ENCODE results near the gene ERFL.

Gene ERFL

DNA sequence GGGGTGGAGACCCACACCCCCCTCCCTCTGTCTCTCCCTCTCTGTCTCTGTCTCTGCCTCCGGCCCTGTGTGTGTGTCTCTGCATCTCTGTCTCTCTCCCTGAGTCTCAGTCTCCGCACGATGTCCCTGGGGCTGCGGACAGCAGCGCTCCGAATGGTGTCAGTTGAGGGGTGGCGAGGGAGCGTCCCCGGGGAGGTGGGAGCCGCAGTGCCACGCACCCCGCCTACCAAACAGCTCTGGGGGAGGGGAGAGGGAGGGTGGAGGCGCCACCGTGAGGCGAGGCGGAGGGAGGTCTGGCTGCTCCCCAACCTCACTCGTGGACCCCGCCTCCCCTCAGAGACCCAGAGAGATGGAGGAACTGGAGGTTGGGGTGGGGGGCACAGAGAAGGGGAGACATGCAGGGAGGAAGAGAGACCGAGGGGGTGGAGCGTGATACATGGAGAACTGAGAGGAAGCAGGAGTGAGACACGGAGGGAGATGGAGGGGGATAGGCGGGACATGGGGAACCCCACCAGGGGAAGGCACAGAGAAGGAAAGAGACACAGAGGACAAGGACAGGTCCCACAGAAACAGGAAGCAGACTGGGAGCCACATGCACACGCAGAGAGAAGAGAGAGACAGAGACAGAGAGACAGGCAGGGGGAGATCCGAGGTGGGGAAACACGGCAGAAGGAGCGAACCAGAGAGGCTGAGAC, 7.2 kb downstream of the ERFL start:
- H3K9ac ChIP-seq (ENCODE audit: low read depth, low read length) = no peak overlapping the region
- H3K4me1 ChIP-seq (ENCODE audit: insufficient read depth, low read length) = no peaks in the 10 kb centered on the region
- no peak for TF ChIP-seq EZH2 (IDR thresholded peaks at IDR 0.05; ENCODE audit: borderline replicate concordance, low read depth, low read length, severe bottlenecking)
- TF ChIP-seq, protein P1, sequence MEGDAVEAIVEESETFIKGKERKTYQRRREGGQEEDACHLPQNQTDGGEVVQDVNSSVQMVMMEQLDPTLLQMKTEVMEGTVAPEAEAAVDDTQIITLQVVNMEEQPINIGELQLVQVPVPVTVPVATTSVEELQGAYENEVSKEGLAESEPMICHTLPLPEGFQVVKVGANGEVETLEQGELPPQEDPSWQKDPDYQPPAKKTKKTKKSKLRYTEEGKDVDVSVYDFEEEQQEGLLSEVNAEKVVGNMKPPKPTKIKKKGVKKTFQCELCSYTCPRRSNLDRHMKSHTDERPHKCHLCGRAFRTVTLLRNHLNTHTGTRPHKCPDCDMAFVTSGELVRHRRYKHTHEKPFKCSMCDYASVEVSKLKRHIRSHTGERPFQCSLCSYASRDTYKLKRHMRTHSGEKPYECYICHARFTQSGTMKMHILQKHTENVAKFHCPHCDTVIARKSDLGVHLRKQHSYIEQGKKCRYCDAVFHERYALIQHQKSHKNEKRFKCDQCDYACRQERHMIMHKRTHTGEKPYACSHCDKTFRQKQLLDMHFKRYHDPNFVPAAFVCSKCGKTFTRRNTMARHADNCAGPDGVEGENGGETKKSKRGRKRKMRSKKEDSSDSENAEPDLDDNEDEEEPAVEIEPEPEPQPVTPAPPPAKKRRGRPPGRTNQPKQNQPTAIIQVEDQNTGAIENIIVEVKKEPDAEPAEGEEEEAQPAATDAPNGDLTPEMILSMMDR (IDR thresholded peaks at IDR 0.05; ENCODE audit: borderline replicate concordance, extremely low read depth, low read length, poor library complexity, severe bottlenecking) = no peak
- H3K27ac ChIP-seq (ENCODE audit: low read length) = no peak overlapping the region
- no peaks in the 10 kb centered on the region for H3K27me3 ChIP-seq (ENCODE audit: insufficient read depth, low read length, poor library complexity)
- H3K4me2 ChIP-seq (ENCODE audit: insufficient read depth, low read length) = no peak overlapping the region
- H4K20me1 ChIP-seq (ENCODE audit: insufficient read depth, low read length) = peaks cover 18% of the 10 kb centered on the region; the same call in 1 of the 2 replicates
- ATAC-seq (ENCODE audit: insufficient read depth, low read depth) = no peak
- H3K4me3 ChIP-seq (ENCODE audit: low read depth in 1 of 2, low read length in 2 of 2) = no peak overlapping the region
- no peak overlapping the region for H2AFZ ChIP-seq (ENCODE audit: low read depth, low read length)
- H3K36me3 ChIP-seq (ENCODE audit: insufficient read depth, low read length) = peaks cover 8% of the 10 kb centered on the region
- H3K9me3 ChIP-seq (ENCODE audit: insufficient read depth, low read length, severe bottlenecking) = no peaks in the 10 kb centered on the region
- H3K79me2 ChIP-seq (ENCODE audit: insufficient read depth, low read length) = no peaks in the 10 kb centered on the region
- no peak for DNase-seq

DNA sequence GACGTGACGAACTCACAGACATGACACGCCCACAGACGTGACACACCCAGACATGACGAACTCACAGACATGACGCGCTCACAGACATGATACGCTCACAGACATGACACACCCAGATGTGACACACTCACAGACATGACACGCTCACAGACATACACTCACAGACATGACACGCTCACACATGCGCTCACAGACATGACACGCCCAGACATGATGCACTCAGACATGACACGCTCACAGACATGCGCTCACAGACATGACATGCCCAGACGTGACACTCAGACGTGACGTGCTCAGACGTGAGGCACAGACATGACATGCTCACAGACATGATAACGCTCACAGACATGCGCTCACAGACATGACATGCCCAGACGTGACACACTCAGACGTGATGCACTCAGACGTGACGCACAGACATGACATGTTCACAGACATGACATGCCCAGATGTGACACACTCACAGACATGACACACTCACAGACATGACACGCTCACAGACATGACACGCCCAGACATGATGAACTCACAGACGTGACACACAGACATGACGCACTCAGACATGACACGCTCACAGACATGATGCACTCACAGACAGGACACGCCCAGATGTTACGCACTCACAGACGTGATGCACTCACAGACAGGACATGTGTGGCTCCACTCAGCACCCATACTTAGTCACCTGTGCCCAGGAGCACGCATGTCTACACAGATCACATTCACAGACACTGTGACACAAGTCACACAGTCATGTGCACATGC, 8.1 kb downstream of the ERFL start:
- Histone ChIP-seq H3K4me2 (ENCODE audit: insufficient read depth, low read length) (no peak overlapping the region), H4K20me1 (ENCODE audit: insufficient read depth, low read length) (peaks cover 13% of the 10 kb centered on the region; the same call in 1 of the 2 replicates), H3K27me3 (ENCODE audit: insufficient read depth, low read length, poor library complexity) (no peaks in the 10 kb centered on the region), H3K9ac (ENCODE audit: low read depth, low read length) (no peak overlapping the region), H3K4me1 (ENCODE audit: insufficient read depth, low read length) (peaks cover 5% of the 10 kb centered on the region), H3K36me3 (ENCODE audit: insufficient read depth, low read length) (peaks cover 10% of the 10 kb centered on the region), H3K27ac (ENCODE audit: low read length) (no peak overlapping the region), H3K9me3 (ENCODE audit: insufficient read depth, low read length, severe bottlenecking) (no peaks in the 10 kb centered on the region), H3K4me3 (ENCODE audit: low read depth in 1 of 2, low read length in 2 of 2) (no peak overlapping the region), H3K79me2 (ENCODE audit: insufficient read depth, low read length) (no peaks in the 10 kb centered on the region), H2AFZ (ENCODE audit: low read depth, low read length) (no peak overlapping the region)
- DNase-seq = no peak
- ATAC-seq (ENCODE audit: insufficient read depth, low read depth) = no peak
- TF ChIP-seq, protein P1 (IDR thresholded peaks at IDR 0.05; ENCODE audit: borderline replicate concordance, extremely low read depth, low read length, poor library complexity, severe bottlenecking) = no peak
- TF ChIP-seq EZH2 (IDR thresholded peaks at IDR 0.05; ENCODE audit: borderline replicate concordance, low read depth, low read length, severe bottlenecking) = no peak

DNA sequence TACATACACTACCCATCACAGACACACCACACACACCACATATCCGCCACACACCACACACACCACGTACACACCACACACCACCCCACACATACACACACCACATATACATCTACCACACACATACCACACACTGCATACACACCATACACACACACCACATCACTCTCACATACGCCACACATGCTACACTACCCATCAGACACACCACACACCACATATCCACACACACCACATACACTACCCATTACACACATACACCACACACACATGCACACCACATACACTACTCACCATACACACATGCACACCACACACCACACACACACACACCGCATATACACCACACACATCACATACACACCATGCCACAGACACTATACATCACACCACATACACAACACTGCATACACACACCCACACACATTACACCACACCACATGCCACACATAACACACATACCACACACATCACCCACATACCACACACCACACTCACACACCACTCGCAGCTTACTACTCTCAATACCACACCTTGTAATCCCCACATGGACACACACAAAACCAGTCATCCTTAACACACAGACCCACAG, 9.5 kb downstream of the ERFL start:
- no peak overlapping the region for H3K9ac ChIP-seq (ENCODE audit: low read depth, low read length)
- no peak overlapping the region for H3K4me2 ChIP-seq (ENCODE audit: insufficient read depth, low read length)
- TF ChIP-seq EZH2 (IDR thresholded peaks at IDR 0.05; ENCODE audit: borderline replicate concordance, low read depth, low read length, severe bottlenecking) = no peak
- TF ChIP-seq, protein P1 (IDR thresholded peaks at IDR 0.05; ENCODE audit: borderline replicate concordance, extremely low read depth, low read length, poor library complexity, severe bottlenecking) = no peak
- no peak overlapping the region for H3K27ac ChIP-seq (ENCODE audit: low read length)
- ATAC-seq (ENCODE audit: insufficient read depth, low read depth) (no peak), DNase-seq (no peak)
- H3K79me2 ChIP-seq (ENCODE audit: insufficient read depth, low read length) = no peaks in the 10 kb centered on the region
- H3K9me3 ChIP-seq (ENCODE audit: insufficient read depth, low read length, severe bottlenecking) = no peaks in the 10 kb centered on the region
- H3K4me1 ChIP-seq (ENCODE audit: insufficient read depth, low read length) = peaks cover 7% of the 10 kb centered on the region
- H3K27me3 ChIP-seq (ENCODE audit: insufficient read depth, low read length, poor library complexity) = no peaks in the 10 kb centered on the region
- H4K20me1 ChIP-seq (ENCODE audit: insufficient read depth, low read length) = peaks cover 13% of the 10 kb centered on the region; the same call in 1 of the 2 replicates
- H2AFZ ChIP-seq (ENCODE audit: low read depth, low read length) = no peak overlapping the region
- H3K36me3 ChIP-seq (ENCODE audit: insufficient read depth, low read length) = peaks cover 10% of the 10 kb centered on the region
- no peak overlapping the region for H3K4me3 ChIP-seq (ENCODE audit: low read depth in 1 of 2, low read length in 2 of 2)
